ENCODE data around the gene OXA1L.

OXA1L gene

GRCh38 chr14:22819151-22819988 lies 52.9 kb downstream of the OXA1L start:
- Mint-ChIP-seq H3K4me1 (peaks cover 44% of the 10 kb centered on the region), H3K36me3 (no peaks in the 10 kb centered on the region), H3K27ac (peak overlapping the region; percentile 60), H3K27me3 (no peaks in the 10 kb centered on the region), H3K4me3 (peak overlapping the region; percentile 51), H3K9me3 (no peaks in the 10 kb centered on the region)
- ATAC-seq (ENCODE audit: low read depth) (no peak), DNase-seq (ENCODE audit: low spot score in 2 of 2) (no peak)

- no peak overlapping the region for H3K27ac Mint-ChIP-seq
Observed at GRCh38 chr14:22820731-22821130, 54.2 kb downstream of the OXA1L start.

GRCh38 chr14:22821193-22822015 lies 54.9 kb downstream of the OXA1L start:
- no peaks in the 10 kb centered on the region for H3K36me3 Mint-ChIP-seq
- H3K27me3 Mint-ChIP-seq: no peaks in the 10 kb centered on the region
- peak overlapping the region; percentile 54 for H3K4me3 Mint-ChIP-seq
- H3K9me3 Mint-ChIP-seq: no peaks in the 10 kb centered on the region
- H3K27ac Mint-ChIP-seq: peak overlapping the region; percentile 88
- peaks cover 38% of the 10 kb centered on the region for H3K4me1 Mint-ChIP-seq
- ATAC-seq (ENCODE audit: low read depth): no peak
- no peak for DNase-seq (ENCODE audit: low spot score in 2 of 2)

More at GRCh38 chr14:22820731-22821130, 54.2 kb downstream of the OXA1L start:
- Mint-ChIP-seq H3K36me3 (no peaks in the 10 kb centered on the region), H3K27me3 (no peaks in the 10 kb centered on the region), H3K9me3 (no peaks in the 10 kb centered on the region), H3K4me1 (peaks cover 42% of the 10 kb centered on the region), H3K4me3 (no peak overlapping the region)
- DNase-seq (ENCODE audit: low spot score in 2 of 2): no peak
- no peak for ATAC-seq (ENCODE audit: low read depth)

GRCh38 chr14:22822016-22822570 lies 55.6 kb downstream of the OXA1L start:
- Mint-ChIP-seq H3K27ac (peak overlapping the region; percentile 88), H3K4me3 (peak overlapping the region; percentile 83), H3K36me3 (no peaks in the 10 kb centered on the region), H3K4me1 (peaks cover 38% of the 10 kb centered on the region), H3K9me3 (no peaks in the 10 kb centered on the region), H3K27me3 (no peaks in the 10 kb centered on the region)
- DNase-seq (ENCODE audit: low spot score in 2 of 2) (no peak), ATAC-seq (ENCODE audit: low read depth) (no peak)

All from memory B cell (primary cell).